ENCODE measurements around the gene WNT7B. TPM values are rescaled to one million over a fixed set of nuclear protein-coding genes. Genes with fewer than 3 reads are reported as not detected.

Gene WNT7B
- total RNA-seq, 1 experiment from 2014 or later, result 17.3 TPM

- no peak for DNase-seq (ENCODE audit: low read depth)
Observed at GRCh38 chr22:45957826-45958225, 19.1 kb downstream of the WNT7B start.

DNA sequence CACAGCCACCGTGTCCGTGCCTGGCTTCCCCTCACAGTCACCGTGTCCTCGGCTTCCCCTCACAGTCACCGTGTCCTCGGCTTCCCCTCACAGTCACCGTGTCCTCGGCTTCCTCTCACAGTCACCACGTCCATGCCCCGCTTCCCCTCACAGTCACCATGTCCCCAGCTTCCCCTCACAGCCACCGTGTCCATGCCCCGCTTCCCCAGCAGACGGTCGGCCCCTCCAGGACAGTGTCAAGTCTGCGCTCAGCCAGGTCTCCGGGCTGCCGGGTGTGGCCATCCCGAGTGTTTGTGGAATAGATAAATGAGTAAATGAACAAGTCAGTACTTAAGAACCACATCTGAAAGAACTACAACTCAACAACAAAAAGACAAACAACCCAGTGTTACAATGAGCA, 23.8 kb downstream of the WNT7B start:
- DNase-seq (ENCODE audit: low read depth), result no peak

GRCh38 chr22:45952553-45952952, 24.4 kb downstream of the WNT7B start:
- peak; percentile 31 for DNase-seq (ENCODE audit: low read depth)

- DNase-seq (ENCODE audit: low read depth), result peak; percentile 67
Observed at GRCh38 chr22:45952151-45952550, 24.8 kb downstream of the WNT7B start.

DNA sequence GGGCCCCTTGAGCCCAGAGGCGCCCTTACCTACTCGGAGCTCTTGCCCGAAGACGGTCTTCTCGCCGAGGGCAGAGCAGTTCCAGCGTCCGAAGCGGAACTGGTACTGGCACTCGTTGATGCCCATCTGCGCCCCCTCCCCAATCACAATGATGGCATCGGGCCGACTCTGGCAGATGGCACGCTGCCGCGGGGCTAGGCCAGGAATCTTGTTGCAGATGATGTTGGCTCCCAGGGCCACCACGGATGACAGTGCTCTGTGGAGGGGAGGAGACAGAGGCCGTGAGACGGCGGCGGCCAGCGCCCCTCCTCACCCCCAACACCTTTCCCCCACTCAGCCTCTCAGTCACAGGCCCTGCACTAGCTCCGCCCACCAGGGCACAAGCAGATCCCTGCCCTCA, 27.1 kb downstream of the WNT7B start:
- no peak for DNase-seq (ENCODE audit: low read depth)

GRCh38 chr22:45949258-45949870, 27.6 kb downstream of the WNT7B start:
- DNase-seq (ENCODE audit: low read depth), result no peak

DNA sequence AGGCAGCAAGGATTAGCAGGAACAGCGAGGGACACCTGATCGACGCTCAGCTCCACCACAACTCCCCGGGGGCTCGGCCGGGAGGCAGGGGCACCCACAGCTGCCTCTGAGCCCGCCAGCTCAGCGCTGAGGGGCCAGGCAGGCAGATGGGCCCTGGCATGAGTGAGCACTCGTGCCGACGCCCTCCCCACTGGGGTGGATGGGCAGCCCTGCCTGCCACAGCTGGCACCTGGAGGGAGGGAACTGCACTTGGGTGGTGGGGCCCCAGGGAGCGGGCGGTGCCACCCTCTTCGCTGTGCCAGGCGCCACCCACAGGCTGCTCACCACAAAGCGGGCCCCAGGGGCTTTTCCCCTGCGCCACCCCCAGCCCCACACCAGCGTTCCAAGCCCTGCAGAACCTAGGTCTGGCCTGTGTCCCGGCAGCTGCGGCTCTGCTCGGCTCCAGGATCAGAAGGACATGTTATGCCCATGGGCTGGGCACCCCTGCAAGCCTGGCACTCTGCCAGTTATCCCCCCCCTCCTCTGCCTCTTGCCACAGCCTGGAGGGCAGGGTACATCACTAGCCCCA, 28.8 kb downstream of the WNT7B start:
- no peak for DNase-seq (ENCODE audit: low read depth)

GRCh38 chr22:45946805-45947600, 30.0 kb downstream of the WNT7B start:
- no peak for DNase-seq (ENCODE audit: low read depth)

- DNase-seq (ENCODE audit: low read depth), result no peak
Observed at GRCh38 chr22:45945621-45946106, 31.3 kb downstream of the WNT7B start.

- no peak for DNase-seq (ENCODE audit: low read depth)
Observed at GRCh38 chr22:45942787-45943493, 34.0 kb downstream of the WNT7B start.

GRCh38 chr22:45942344-45942743, 34.6 kb downstream of the WNT7B start:
- no peak for DNase-seq (ENCODE audit: low read depth)

DNA sequence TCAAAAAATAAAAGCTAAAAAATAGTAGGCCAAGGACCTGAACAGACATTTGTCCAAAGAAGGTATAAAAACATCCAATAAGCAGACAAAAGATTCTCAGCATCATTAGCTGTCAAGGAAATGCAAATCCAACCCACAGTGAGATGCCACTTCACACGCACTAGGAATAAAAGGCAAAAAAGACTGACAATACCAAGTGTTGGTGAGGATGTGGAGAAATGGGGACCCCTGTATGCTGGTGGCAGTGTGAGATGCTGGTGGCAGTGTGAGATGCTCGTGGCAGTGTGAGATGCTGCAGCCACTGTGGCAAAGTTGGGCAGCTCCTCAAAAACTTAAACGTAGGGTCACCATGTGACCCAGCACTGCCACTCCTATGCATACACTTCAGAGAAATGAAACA, 38.0 kb downstream of the WNT7B start:
- no peak for DNase-seq (ENCODE audit: low read depth)

DNA sequence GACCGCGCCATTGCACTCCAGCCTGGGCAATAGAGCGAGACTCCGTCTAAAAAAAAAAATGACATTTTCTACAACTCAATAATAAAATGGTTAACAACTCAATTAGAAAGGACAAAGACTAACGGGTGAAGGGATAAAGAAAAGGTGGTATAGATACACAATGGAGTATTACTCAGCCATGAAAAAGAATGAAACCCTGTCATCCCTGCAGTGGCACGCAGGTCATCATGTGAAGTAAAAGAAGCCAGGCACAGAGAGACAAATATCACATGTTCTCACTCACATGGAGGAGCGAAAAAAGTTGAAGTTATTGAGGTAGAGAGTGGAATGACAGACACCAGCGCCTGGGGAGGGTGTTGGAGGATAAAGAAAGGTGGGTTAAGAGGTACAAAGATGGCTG, 39.0 kb downstream of the WNT7B start:
- no peak for DNase-seq (ENCODE audit: low read depth)

DNA sequence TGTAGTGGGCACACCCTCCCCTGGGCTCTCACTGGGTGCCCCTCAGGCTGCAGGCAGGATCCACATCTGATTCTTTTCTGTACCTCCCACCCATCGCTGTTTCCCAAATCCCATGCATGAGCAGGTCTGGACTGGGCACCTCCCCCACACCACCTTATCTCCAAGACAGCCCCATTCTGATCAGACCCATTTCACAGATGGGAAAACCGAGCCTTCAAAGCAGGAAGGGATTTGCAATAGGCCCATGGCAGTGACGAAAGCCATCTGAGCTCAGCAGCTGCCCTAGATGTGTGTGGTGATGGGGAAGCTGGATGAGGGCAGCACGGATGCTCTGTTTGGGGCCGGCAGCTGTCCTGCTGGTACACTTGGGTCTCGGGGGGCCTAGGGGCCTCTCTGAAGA, 41.4 kb downstream of the WNT7B start:
- no peak for DNase-seq (ENCODE audit: low read depth)

- DNase-seq (ENCODE audit: low read depth), result peak; percentile 96
Observed at GRCh38 chr22:45934659-45935341, 42.2 kb downstream of the WNT7B start.

DNA sequence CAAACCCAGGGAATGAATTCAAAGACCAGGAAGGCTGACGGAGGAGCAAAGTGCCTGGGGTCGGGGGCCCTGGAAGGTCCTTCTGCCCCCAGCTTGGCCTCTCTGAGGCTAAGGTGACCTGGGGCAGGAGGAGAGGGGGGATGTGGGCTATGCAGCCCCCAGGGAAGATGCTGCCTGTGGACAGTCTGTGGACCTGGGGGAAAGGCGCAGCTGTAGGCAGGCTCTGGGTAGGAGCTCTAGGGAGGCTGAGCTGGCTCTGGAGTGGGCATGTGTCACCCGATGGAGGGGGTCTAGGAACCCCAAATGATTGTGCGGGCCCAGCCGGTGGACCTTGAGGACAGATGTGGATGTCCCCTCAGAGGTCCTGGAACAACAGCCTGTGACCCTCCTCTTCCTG, 42.8 kb downstream of the WNT7B start:
- DNase-seq (ENCODE audit: low read depth), result no peak

DNA sequence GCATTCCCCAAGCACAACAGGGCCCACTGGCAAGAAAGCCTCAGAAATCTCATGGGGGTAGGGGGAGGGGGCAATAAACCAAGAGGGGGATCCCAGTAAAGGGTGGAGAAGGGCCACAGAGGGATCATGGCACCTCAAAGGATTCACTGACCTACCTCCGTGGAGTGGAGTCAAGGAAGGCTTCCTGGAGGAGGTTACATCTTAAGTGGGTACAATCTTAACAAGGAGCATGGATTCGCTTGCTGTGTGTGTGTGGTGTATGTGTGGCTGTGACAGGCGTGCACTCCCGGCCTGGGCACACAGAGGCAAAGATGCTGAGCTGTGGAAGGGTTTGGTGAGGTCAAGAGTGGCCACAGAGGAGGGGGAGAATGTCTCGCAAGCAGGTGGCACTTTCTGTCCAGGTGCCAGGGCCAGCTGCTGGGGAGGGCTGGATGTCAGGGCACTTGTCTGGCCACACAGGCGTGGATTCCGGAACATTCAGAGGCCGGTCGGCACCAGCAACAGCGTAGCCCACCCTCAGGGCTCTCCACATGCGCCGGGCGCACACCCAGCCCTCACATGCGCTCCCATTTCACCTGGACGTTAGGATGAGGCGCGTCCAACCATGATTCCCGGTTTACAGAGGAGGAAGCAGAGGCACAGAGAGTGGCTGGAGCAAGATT, 43.3 kb downstream of the WNT7B start:
- DNase-seq (ENCODE audit: low read depth), result no peak

DNA sequence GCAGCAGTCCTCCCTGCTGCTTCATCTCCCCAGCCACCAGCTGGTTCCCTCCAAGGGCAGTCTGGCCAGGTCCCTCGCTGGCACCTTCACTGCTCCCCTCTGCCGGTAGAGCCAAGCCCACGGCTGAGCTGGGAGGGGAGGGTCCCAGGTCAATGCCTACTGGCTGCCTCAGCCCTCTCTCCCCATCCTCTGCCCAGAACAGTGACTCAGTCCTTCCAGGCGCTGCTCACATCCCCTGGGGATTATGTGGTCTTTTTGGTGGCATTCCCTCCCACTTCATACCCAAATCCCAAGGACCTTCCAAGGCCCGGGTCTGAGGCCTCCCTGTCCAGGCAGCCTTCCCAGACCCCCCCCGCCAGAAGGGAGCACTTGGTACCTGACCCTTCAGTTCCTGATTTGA, 44.9 kb downstream of the WNT7B start:
- peak; percentile 63 for DNase-seq (ENCODE audit: low read depth)

DNA sequence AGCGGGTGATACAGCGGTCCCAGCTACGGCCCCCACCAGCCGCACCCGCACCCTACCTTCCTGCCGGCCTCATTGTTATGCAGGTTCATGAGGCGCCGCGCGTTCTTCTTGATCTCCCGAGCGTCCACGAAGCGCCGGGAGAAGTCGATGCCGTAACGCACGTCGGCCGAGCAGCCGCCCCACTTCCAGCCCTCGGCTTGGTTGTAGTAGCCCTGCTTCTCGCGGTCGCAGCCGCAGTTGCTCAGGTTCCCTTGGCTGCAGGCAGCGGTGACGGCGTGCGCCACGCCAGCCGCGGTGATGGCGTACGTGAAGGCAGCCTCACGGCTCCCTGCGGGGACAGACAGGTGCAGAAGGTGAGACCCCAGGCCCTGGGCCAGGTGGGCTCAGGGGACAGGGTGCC, 45.9 kb downstream of the WNT7B start:
- no peak for DNase-seq (ENCODE audit: low read depth)

GRCh38 chr22:45930324-45930723, 46.6 kb downstream of the WNT7B start:
- no peak for DNase-seq (ENCODE audit: low read depth)

- no peak for DNase-seq (ENCODE audit: low read depth)
Observed at GRCh38 chr22:45929649-45930048, 47.3 kb downstream of the WNT7B start.
